ENCODE data around the gene DOLK. TPM values are rescaled to one million over a fixed set of nuclear protein-coding genes. Genes with fewer than 3 reads are reported as not detected.

DOLK gene
- total RNA-seq, 1 donor from 2014 or later, result 8.4 TPM

GRCh38 chr9:128916204-128916603, 31.2 kb downstream of the DOLK start:
- TF ChIP-seq CTCF (IDR thresholded peaks at IDR 0.05; ENCODE audit: borderline replicate concordance), result no peak
- DNase-seq, result no peak
- no peaks in the 10 kb centered on the region for H3K27me3 ChIP-seq (ENCODE audit: low read depth)
- H3K9me3 ChIP-seq (replicated peaks), result no peaks in the 10 kb centered on the region
- peak overlapping the region; percentile 29 for H3K4me3 ChIP-seq
- H3K36me3 ChIP-seq, result peaks cover 31% of the 10 kb centered on the region
- H3K4me1 ChIP-seq, result peaks cover 100% of the 10 kb centered on the region
- intact Hi-C loops (cut with micrococcal nuclease), result no loop called here
- H3K27ac ChIP-seq (replicated peaks), result peak overlapping the region; percentile 90

GRCh38 chr9:128913995-128914772, 33.2 kb downstream of the DOLK start:
- Histone ChIP-seq H3K27ac (replicated peaks) (peak overlapping the region; percentile 90), H3K36me3 (peaks cover 44% of the 10 kb centered on the region), H3K4me1 (peaks cover 100% of the 10 kb centered on the region), H3K9me3 (replicated peaks) (no peaks in the 10 kb centered on the region), H3K27me3 (ENCODE audit: low read depth) (no peaks in the 10 kb centered on the region), H3K4me3 (peak overlapping the region; percentile 37)
- TF ChIP-seq CTCF (IDR thresholded peaks at IDR 0.05; ENCODE audit: borderline replicate concordance), result no peak
- intact Hi-C loops (cut with micrococcal nuclease), result no loop called here
- DNase-seq, result no peak

DNA sequence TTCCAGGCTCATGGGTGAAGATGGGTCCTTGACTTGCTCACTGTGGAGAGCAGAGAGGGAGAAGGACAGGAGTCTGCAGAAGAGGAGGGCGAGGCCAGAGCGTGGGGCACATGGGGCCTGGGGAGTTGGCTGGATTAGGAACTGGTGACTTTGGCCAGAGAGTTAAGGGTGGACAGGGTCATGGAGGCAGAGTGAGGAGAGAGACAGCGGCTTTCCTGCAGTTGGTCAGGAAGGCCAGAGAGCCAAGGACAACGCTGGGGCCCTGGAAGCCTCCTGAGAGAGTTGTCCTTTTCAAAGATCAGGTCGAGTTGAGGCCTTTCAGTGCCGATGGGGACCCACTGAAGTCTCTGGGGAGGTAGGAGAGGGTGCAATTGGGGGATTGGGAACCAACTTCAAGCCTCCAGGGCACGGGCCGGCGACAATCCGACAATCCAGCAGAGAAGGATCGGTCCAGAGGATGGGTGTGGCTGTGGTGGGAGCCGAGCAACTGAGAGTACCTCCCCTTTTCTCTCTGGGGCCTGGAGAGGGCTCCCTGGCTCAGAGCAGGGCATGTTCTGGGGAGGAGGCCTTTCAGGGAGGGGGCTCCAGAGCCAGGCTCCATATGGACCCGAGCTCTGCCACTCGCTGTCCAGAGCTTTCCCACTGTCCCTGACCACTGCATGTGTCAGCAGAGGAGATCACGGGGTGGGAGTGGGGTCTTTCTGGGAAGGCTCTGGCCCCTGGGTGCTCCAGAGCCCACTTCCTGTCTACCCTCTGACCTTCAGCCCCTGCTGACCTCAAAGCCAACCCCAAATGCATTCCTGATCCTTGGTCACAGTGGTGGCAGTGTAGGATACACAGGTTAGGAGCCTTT, 34.1 kb downstream of the DOLK start:
- peaks cover 53% of the 10 kb centered on the region for H3K36me3 ChIP-seq
- peak overlapping the region; percentile 90 for H3K27ac ChIP-seq (replicated peaks)
- peaks cover 95% of the 10 kb centered on the region for H3K4me1 ChIP-seq
- peak overlapping the region; percentile 37 for H3K4me3 ChIP-seq
- DNase-seq, result no peak
- H3K9me3 ChIP-seq (replicated peaks), result no peaks in the 10 kb centered on the region
- H3K27me3 ChIP-seq (ENCODE audit: low read depth), result no peaks in the 10 kb centered on the region
- no peak for TF ChIP-seq CTCF (IDR thresholded peaks at IDR 0.05; ENCODE audit: borderline replicate concordance)
- intact Hi-C loops (cut with micrococcal nuclease), result no loop called here

DNA sequence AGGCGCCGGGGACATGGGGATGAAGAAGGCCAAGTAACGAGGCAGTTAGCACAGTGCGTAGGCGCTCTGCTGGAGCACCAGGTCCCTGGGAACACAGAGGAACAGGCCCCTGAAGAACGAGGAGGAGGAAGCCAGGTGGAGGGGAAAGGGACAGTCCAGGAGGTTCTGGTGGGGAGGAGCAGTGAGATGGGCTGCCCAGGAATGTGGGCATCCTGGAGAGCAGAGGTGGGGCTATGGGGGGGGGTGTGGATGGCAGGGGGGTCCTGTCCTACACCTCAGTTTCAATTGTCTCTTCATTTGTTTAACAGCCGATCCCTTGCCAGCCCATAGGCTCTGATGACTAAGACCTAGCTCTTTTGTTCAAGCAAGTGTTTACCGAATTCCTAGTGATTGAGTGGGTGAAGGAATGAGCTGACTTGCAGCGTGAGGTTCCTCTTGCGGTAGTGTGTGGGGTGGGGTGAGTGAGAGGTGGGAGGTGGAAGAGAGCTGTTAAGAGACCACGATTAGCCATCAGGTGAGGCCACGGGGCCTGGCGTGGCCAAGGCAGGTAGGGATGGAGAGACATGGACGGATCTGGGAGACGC, 35.0 kb downstream of the DOLK start:
- intact Hi-C loops (cut with micrococcal nuclease), result no loop called here
- Histone ChIP-seq H3K4me3 (peak overlapping the region; percentile 29), H3K36me3 (peaks cover 55% of the 10 kb centered on the region)

More for the DNA sequence above, 35.0 kb downstream of the DOLK start:
- no peaks in the 10 kb centered on the region for H3K27me3 ChIP-seq (ENCODE audit: low read depth)
- H3K27ac ChIP-seq (replicated peaks), result peak overlapping the region; percentile 90
- no peak for DNase-seq
- no peak for TF ChIP-seq CTCF (IDR thresholded peaks at IDR 0.05; ENCODE audit: borderline replicate concordance)
- peaks cover 92% of the 10 kb centered on the region for H3K4me1 ChIP-seq
- H3K9me3 ChIP-seq (replicated peaks), result no peaks in the 10 kb centered on the region
